ENCODE results near the gene RFXANK. TPM values are rescaled to one million over a fixed set of nuclear protein-coding genes. Genes with fewer than 3 reads are reported as not detected.

The RFXANK gene
- total and polyA plus RNA-seq, 2 donors (not counting 1 experiment from before 2014, with no cell fraction given), result 77.9 to 100 TPM

DNA sequence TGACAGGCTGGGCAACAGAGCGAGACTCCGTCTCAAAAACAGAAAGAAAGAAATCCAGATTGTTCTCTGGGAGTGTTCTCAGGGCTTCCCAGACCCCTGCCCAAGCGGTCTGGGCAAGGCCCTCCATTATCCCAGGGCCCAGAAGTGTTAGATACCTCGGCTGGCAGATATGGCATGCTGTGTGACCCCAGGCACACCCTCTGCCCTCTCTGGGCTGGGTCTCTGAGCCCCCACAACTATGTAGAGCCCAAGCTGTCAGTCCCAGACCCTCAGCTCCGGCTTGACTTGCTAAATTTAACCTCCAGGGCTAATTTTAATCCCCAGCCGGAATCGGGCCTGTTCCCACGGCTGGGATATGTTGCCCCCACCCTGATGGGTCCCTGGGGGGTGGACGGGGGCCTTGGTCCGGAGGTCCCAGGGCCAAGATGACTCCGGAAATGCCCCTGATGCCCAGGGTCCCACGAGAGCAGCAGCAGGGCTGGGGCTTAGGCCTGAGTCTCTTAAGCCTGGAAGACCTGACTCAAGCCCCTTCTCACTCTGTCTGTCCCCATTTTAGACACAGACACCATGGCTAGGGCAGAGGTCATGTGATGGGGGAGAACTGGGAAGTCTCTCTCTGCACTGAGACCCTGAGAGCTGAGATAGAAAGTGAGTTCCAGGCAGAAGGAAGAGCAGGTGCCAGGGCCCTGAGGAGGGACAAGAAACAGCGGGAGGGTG lies 39.2 kb upstream of the RFXANK start:
- no peak overlapping the region for H3K4me2 ChIP-seq (replicated peaks; ENCODE audit: low read depth, low read length, poor library complexity, severe bottlenecking)
- H3K27ac Mint-ChIP-seq, result no peak overlapping the region
- H3K4me3 Mint-ChIP-seq, result no peak overlapping the region
- H3K9ac ChIP-seq (ENCODE audit: low read length), result no peak overlapping the region
- ChIA-PET CTCF (interaction anchor here (0.6 to 1.8 kb wide), 3 partner anchors 21 to 25 kb away, joined by 3 to 8 read pairs (median 4); no protein-coding TSS in a partner anchor), POLR2A (no interaction called here)
- 81% methylated on average over 12 of the region's 13 CpGs for WGBS (ENCODE audit: insufficient coverage)
- no peak overlapping the region for H2AFZ ChIP-seq (ENCODE audit: insufficient read depth, low read depth, low read length, poor library complexity, severe bottlenecking)
- no peak for TF ChIP-seq EZH2 (IDR thresholded peaks at IDR 0.05; ENCODE audit: borderline replicate concordance, insufficient read depth, low read depth, low read length, poor library complexity, severe bottlenecking)
- TF ChIP-seq CTCF (IDR thresholded peaks at IDR 0.05), result no peak
- ATAC-seq (ENCODE audit: low read depth), result no peak
- intact Hi-C loops (cut with micrococcal nuclease), result no loop called here
- no peaks in the 10 kb centered on the region for H3K27me3 Mint-ChIP-seq
- DNase-seq, result no peak
- no peak overlapping the region for H3K4me3 ChIP-seq (ENCODE audit: control extremely low read depth in 1 of 5, extremely low read depth in 1 of 5, insufficient read depth in 1 of 5, low read depth in 2 of 5, low read length in 4 of 5)
- H3K9me3 ChIP-seq (ENCODE audit: control extremely low read depth in 1 of 3, control insufficient read depth in 2 of 3, insufficient read depth in 1 of 3, low read length in 2 of 3), result peaks cover 0 to 6% (median 6%) of the 10 kb centered on the region in 3 donors
- H3K4me1 Mint-ChIP-seq, result peaks cover 53% of the 10 kb centered on the region
- no peaks in the 10 kb centered on the region for H3K79me2 ChIP-seq (ENCODE audit: control insufficient read depth, insufficient read depth, low read length)
- H3K4me1 ChIP-seq (ENCODE audit: control insufficient read depth in 2 of 2, insufficient read depth in 2 of 2, low read length in 2 of 2), result peaks cover 24 to 38% of the 10 kb centered on the region in 2 donors
- no peaks in the 10 kb centered on the region for H3K27me3 ChIP-seq (replicated peaks in 1 of 4; ENCODE audit: control extremely low read depth in 1 of 4, control insufficient read depth in 3 of 4, insufficient read depth in 4 of 4, low read length in 3 of 4)
- peaks cover 3% of the 10 kb centered on the region for H3K9me3 Mint-ChIP-seq (ENCODE audit: insufficient read depth)
- peaks cover 1 to 3% of the 10 kb centered on the region in 2 experiments for H3K36me3 ChIP-seq (replicated peaks in 1 of 2; ENCODE audit: control extremely low read depth in 1 of 2, control insufficient read depth in 1 of 2, extremely low read depth in 1 of 2, insufficient read depth in 2 of 2, low read length in 1 of 2)
- no peaks in the 10 kb centered on the region for H4K20me1 ChIP-seq (ENCODE audit: control insufficient read depth, insufficient read depth, low read length, poor library complexity, severe bottlenecking)
- no peak overlapping the region for H3K27ac ChIP-seq (ENCODE audit: low read length in 2 of 2)

All from B cell (primary cell).